ENCODE data around the gene TDRD5.

GRCh38 chr1:179663810-179664209 lies 72.2 kb downstream of the TDRD5 start:
- TF ChIP-seq CTCF (IDR thresholded peaks at IDR 0.05) (no peak), POLR2A (IDR thresholded peaks at IDR 0.05) (no peak)
